Nephron (organoid): ENCODE data around the gene PPFIBP2.

Source experiments
- H3K27ac Mint-ChIP-seq, 3 experiments: 2 replicates each; pipeline ENCODE4 v1.8.0; 2020; ENCODE audit warnings: mixed read lengths in 3 of 3, mild to moderate bottlenecking in 2 of 3, moderate library complexity in 1 of 3
- H3K27me3 Mint-ChIP-seq: 2 replicates; pipeline ENCODE4 v1.8.0; 2021; ENCODE audit warnings: low read depth, mild to moderate bottlenecking, moderate library complexity, mixed read lengths
- H3K36me3 Mint-ChIP-seq: 2 replicates; pipeline ENCODE4 v1.8.0; 2020; ENCODE audit warnings: low read depth, mixed read lengths
- H3K4me1 Mint-ChIP-seq: 2 replicates; pipeline ENCODE4 v1.8.0; 2020; ENCODE audit warnings: mixed read lengths
- H3K4me3 Mint-ChIP-seq, 3 experiments: 2 replicates each; pipeline ENCODE4 v1.8.0; 2020; ENCODE audit warnings: mild to moderate bottlenecking in 3 of 3, mixed read lengths in 3 of 3, moderate library complexity in 2 of 3
- H3K9me3 Mint-ChIP-seq: 2 replicates; pipeline ENCODE4 v1.8.0; 2020; ENCODE audit warnings: mixed read lengths
- TF ChIP-seq, protein P1 (sequence below), 3 experiments: fragments of 200-600 bp; sonication (generic); IDR thresholded peaks; one replicate each; pipeline ENCODE4 v1.5.0; 2021; ENCODE audit warnings: antibody characterized with exemption in 3 of 3; ENCODE audit not compliant: unreplicated experiment in 3 of 3

PPFIBP2 gene

GRCh38 chr11:7492253-7492652 is 21.5 kb upstream of the PPFIBP2 start:
- no peaks in the 10 kb centered on the region for H3K27me3 Mint-ChIP-seq
- TF ChIP-seq, protein P1, sequence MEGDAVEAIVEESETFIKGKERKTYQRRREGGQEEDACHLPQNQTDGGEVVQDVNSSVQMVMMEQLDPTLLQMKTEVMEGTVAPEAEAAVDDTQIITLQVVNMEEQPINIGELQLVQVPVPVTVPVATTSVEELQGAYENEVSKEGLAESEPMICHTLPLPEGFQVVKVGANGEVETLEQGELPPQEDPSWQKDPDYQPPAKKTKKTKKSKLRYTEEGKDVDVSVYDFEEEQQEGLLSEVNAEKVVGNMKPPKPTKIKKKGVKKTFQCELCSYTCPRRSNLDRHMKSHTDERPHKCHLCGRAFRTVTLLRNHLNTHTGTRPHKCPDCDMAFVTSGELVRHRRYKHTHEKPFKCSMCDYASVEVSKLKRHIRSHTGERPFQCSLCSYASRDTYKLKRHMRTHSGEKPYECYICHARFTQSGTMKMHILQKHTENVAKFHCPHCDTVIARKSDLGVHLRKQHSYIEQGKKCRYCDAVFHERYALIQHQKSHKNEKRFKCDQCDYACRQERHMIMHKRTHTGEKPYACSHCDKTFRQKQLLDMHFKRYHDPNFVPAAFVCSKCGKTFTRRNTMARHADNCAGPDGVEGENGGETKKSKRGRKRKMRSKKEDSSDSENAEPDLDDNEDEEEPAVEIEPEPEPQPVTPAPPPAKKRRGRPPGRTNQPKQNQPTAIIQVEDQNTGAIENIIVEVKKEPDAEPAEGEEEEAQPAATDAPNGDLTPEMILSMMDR (IDR thresholded peaks at IDR 0.05; ENCODE audit: unreplicated experiment in 3 of 3) = no peak
- H3K27ac Mint-ChIP-seq = no peak overlapping the region
- no peak overlapping the region for H3K4me3 Mint-ChIP-seq
- peaks cover 17% of the 10 kb centered on the region for H3K36me3 Mint-ChIP-seq
- H3K9me3 Mint-ChIP-seq = no peaks in the 10 kb centered on the region
- peaks cover 18% of the 10 kb centered on the region for H3K4me1 Mint-ChIP-seq

- Mint-ChIP-seq H3K27ac (no peak overlapping the region), H3K4me3 (no peak overlapping the region), H3K27me3 (no peaks in the 10 kb centered on the region), H3K4me1 (peaks cover 14% of the 10 kb centered on the region), H3K36me3 (peaks cover 12% of the 10 kb centered on the region), H3K9me3 (no peaks in the 10 kb centered on the region)
- TF ChIP-seq, protein P1 (IDR thresholded peaks at IDR 0.05; ENCODE audit: unreplicated experiment in 3 of 3) = no peak
Observed at GRCh38 chr11:7493670-7494069, 20.1 kb upstream of the PPFIBP2 start.

GRCh38 chr11:7494086-7494745 is 19.6 kb upstream of the PPFIBP2 start:
- Mint-ChIP-seq H3K27me3 (no peaks in the 10 kb centered on the region), H3K9me3 (no peaks in the 10 kb centered on the region), H3K27ac (no peak overlapping the region), H3K4me1 (peaks cover 16% of the 10 kb centered on the region), H3K4me3 (no peak overlapping the region), H3K36me3 (peaks cover 8% of the 10 kb centered on the region)
- TF ChIP-seq, protein P1 (IDR thresholded peaks at IDR 0.05; ENCODE audit: unreplicated experiment in 3 of 3) = no peak

DNA sequence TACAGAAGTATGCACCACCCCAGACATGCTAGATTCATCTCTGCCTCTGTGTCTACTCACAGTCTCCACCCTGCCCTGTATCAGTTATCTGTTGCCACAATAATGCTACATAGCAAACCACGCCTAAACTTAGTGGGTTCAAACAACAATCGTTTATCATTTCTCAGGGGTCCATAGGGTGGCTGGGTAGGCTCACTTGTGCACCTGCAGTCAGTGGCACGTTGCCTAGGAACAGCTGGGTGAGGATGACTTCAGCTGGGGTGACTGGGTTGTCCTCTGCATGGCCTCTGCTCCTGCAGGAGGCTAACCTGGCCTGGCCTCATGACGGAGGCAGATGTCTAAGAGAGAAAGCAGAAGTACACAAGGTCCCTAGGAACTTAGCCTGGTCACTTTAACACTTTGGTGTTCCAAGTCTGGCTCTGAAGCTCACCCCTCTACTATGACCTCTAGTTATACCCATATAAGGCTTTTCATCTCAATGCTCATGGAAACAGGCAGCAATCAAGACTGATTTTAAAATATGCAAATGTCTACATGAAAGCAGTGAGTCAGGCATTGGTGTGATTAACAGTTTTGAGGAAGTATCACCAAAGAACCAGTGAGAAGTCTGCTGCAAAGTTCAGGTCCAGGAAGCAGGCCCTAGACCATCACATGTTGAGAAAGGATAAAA is 17.8 kb upstream of the PPFIBP2 start:
- Mint-ChIP-seq H3K4me1 (peaks cover 10% of the 10 kb centered on the region), H3K27ac (no peak overlapping the region), H3K27me3 (no peaks in the 10 kb centered on the region), H3K4me3 (no peak overlapping the region), H3K9me3 (no peaks in the 10 kb centered on the region), H3K36me3 (peaks cover 4% of the 10 kb centered on the region)
- TF ChIP-seq, protein P1 (IDR thresholded peaks at IDR 0.05; ENCODE audit: unreplicated experiment in 3 of 3) = no peak

DNA sequence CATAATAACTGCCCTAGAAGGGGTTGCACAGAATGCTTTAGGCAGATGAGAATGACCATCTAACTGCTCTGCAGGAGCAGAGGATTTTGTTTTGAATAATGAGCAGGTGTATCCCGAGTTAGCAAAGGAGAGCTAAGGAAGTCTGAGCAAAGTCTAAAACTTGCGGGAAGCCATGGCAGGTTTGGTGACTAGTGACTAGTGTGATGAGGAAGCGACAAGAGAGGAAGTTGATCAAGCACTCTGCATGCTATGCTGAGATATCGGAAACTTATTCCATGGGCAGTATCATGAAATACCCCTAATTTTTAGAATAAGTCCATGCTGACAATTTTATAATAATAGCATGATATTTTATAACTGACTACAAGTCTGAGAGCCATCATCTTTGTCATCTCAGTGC is 15.6 kb upstream of the PPFIBP2 start:
- peaks cover 4% of the 10 kb centered on the region for H3K36me3 Mint-ChIP-seq
- TF ChIP-seq, protein P1 (IDR thresholded peaks at IDR 0.05; ENCODE audit: unreplicated experiment in 3 of 3) = no peak
- H3K27me3 Mint-ChIP-seq = no peaks in the 10 kb centered on the region
- H3K4me3 Mint-ChIP-seq = no peak overlapping the region
- H3K4me1 Mint-ChIP-seq = peaks cover 10% of the 10 kb centered on the region
- H3K9me3 Mint-ChIP-seq = no peaks in the 10 kb centered on the region
- H3K27ac Mint-ChIP-seq = no peak overlapping the region

GRCh38 chr11:7499081-7499480 is 14.7 kb upstream of the PPFIBP2 start:
- Mint-ChIP-seq H3K9me3 (no peaks in the 10 kb centered on the region), H3K4me1 (peaks cover 10% of the 10 kb centered on the region), H3K27ac (peak overlapping the region in 2 of 3 experiments; percentile 56 to 68), H3K4me3 (no peak overlapping the region), H3K36me3 (peaks cover 4% of the 10 kb centered on the region), H3K27me3 (no peaks in the 10 kb centered on the region)
- TF ChIP-seq, protein P1 (IDR thresholded peaks at IDR 0.05; ENCODE audit: unreplicated experiment in 3 of 3) = no peak
